Neutrophil (primary cell): ENCODE results near the gene NEUROG1.
"Not testable (repeated sequence)": the region's sequence is repeated elsewhere in the genome, so short reads cannot be mapped to it uniquely, and the experiment has no call there.

Source experiments
- H3K27ac ChIP-seq: fragments of 200-600 bp; sonication (generic); 2 replicates; pipeline ENCODE4 v1.5.1; 2016; ENCODE audit warnings: mild to moderate bottlenecking, moderate library complexity
- H3K27me3 ChIP-seq: fragments of 200-600 bp; sonication (generic); 2 replicates; pipeline ENCODE4 v1.6.0; 2016; ENCODE audit warnings: mild to moderate bottlenecking
- H3K36me3 ChIP-seq: fragments of 200-600 bp; sonication (generic); 2 replicates; pipeline ENCODE4 v1.5.1; 2017
- H3K4me1 ChIP-seq, 2 experiments: fragments of 200-600 bp in 1 of 2; sonication (generic) in 1 of 2; 1 replicate in 1 of 2; 2 replicates in 1 of 2; pipeline versions ENCODE4 v1.5.1 to v1.6.1; 2013 to 2016; ENCODE audit warnings: low read depth in 1 of 2, low read length in 1 of 2, mild to moderate bottlenecking in 1 of 2, moderate library complexity in 1 of 2; ENCODE audit not compliant: control insufficient read depth in 1 of 2, insufficient read depth in 1 of 2
- H3K4me3 ChIP-seq, 2 experiments: fragments of 200-600 bp in 1 of 2; sonication (generic) in 1 of 2; 1 replicate in 1 of 2; 2 replicates in 1 of 2; pipeline ENCODE4 v1.5.1; 2013 to 2016; ENCODE audit warnings: low read depth in 1 of 2, low read length in 1 of 2, mild to moderate bottlenecking in 1 of 2, moderate library complexity in 1 of 2
- H3K9me3 ChIP-seq: fragments of 200-600 bp; sonication (generic); 2 replicates; pipeline ENCODE4 v1.5.1; 2016
- TF ChIP-seq, protein P1 (sequence below): fragments of 200-600 bp; sonication (generic); IDR thresholded peaks from 2 replicates; pipeline ENCODE4 v1.5.1; 2016; ENCODE audit warnings: antibody characterized with exemption

NEUROG1 gene

GRCh38 chr5:135535420-135535819, 344 bp downstream of the NEUROG1 start:
- peaks cover 100% of the 10 kb centered on the region for H3K27me3 ChIP-seq
- no peak overlapping the region for H3K4me3 ChIP-seq
- H3K4me1 ChIP-seq = no peaks in the 10 kb centered on the region
- H3K27ac ChIP-seq = no peak overlapping the region
- TF ChIP-seq, protein P1, sequence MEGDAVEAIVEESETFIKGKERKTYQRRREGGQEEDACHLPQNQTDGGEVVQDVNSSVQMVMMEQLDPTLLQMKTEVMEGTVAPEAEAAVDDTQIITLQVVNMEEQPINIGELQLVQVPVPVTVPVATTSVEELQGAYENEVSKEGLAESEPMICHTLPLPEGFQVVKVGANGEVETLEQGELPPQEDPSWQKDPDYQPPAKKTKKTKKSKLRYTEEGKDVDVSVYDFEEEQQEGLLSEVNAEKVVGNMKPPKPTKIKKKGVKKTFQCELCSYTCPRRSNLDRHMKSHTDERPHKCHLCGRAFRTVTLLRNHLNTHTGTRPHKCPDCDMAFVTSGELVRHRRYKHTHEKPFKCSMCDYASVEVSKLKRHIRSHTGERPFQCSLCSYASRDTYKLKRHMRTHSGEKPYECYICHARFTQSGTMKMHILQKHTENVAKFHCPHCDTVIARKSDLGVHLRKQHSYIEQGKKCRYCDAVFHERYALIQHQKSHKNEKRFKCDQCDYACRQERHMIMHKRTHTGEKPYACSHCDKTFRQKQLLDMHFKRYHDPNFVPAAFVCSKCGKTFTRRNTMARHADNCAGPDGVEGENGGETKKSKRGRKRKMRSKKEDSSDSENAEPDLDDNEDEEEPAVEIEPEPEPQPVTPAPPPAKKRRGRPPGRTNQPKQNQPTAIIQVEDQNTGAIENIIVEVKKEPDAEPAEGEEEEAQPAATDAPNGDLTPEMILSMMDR = no peak
- H3K9me3 ChIP-seq = no peaks in the 10 kb centered on the region
- H3K36me3 ChIP-seq = no peaks in the 10 kb centered on the region

- Histone ChIP-seq H3K4me3 (no peak overlapping the region), H3K9me3 (no peaks in the 10 kb centered on the region), H3K4me1 (no peaks in the 10 kb centered on the region), H3K36me3 (no peaks in the 10 kb centered on the region), H3K27ac (no peak overlapping the region), H3K27me3 (peaks cover 100% of the 10 kb centered on the region)
- TF ChIP-seq, protein P1 = no peak
Measured at GRCh38 chr5:135534609-135535419, 950 bp downstream of the NEUROG1 start.

GRCh38 chr5:135533794-135534193, 2.0 kb downstream of the NEUROG1 start:
- TF ChIP-seq, protein P1 = no peak
- Histone ChIP-seq H3K36me3 (no peaks in the 10 kb centered on the region), H3K4me3 (no peak overlapping the region), H3K27ac (no peak overlapping the region), H3K9me3 (no peaks in the 10 kb centered on the region), H3K4me1 (no peaks in the 10 kb centered on the region), H3K27me3 (peaks cover 100% of the 10 kb centered on the region)

GRCh38 chr5:135533334-135533733, 2.4 kb downstream of the NEUROG1 start:
- TF ChIP-seq, protein P1 = no peak
- Histone ChIP-seq H3K36me3 (no peaks in the 10 kb centered on the region), H3K27me3 (peaks cover 100% of the 10 kb centered on the region)

GRCh38 chr5:135529576-135529975, 6.2 kb downstream of the NEUROG1 start:
- H3K27ac ChIP-seq, H3K9me3 ChIP-seq, H3K36me3 ChIP-seq, H3K4me1 ChIP-seq, H3K4me3 ChIP-seq: not testable (repeated sequence)
- H3K27me3 ChIP-seq = peaks cover 100% of the 10 kb centered on the region

More at GRCh38 chr5:135533334-135533733, 2.4 kb downstream of the NEUROG1 start:
- no peak overlapping the region for H3K4me3 ChIP-seq
- no peaks in the 10 kb centered on the region for H3K9me3 ChIP-seq
- no peak overlapping the region for H3K27ac ChIP-seq
- H3K4me1 ChIP-seq = no peaks in the 10 kb centered on the region

GRCh38 chr5:135526924-135527323, 8.8 kb downstream of the NEUROG1 start:
- Histone ChIP-seq H3K36me3 (no peaks in the 10 kb centered on the region), H3K4me1 (no peaks in the 10 kb centered on the region), H3K27ac (no peak overlapping the region), H3K9me3 (no peaks in the 10 kb centered on the region), H3K27me3 (peaks cover 97% of the 10 kb centered on the region), H3K4me3 (no peak overlapping the region)
- TF ChIP-seq, protein P1 = no peak
